ENCODE measurements around the gene ABTB2. TPM values are rescaled to one million over a fixed set of nuclear protein-coding genes. Genes with fewer than 3 reads are reported as not detected.
A peak's percentile ranks its signal among the peaks of the same experiment; 100 is the strongest.

ABTB2 gene
- total and polyA plus RNA-seq, 7 donors = 1.3 to 12.9 (median 2.5) TPM

- Histone ChIP-seq H3K4me3 (no peak overlapping the region), H3K4me1 (peaks cover 0 to 48% (median 34%) of the 10 kb centered on the region in 4 donors), H3K27ac (no peak overlapping the region), H3K27me3 (no peaks in the 10 kb centered on the region), H3K9me3 (no peaks in the 10 kb centered on the region), H3K36me3 (no peaks in the 10 kb centered on the region)
- no peak for DNase-seq
- 78 to 92% methylated on average over 4 of the region's 4 CpGs for WGBS, 2 donors
- intact Hi-C loops (cut with DNase I) = no loop called here
- no peak for TF ChIP-seq POLR2A (IDR thresholded peaks at IDR 0.05)
- TF ChIP-seq CTCF (IDR thresholded peaks at IDR 0.05) = no peak
- TF ChIP-seq POLR2AphosphoS5 (IDR thresholded peaks at IDR 0.05) = no peak
- TF ChIP-seq EP300 (IDR thresholded peaks at IDR 0.05) = no peak
Measured at GRCh38 chr11:34351687-34352469, 5.9 kb downstream of the ABTB2 start.

- no peak for DNase-seq
- intact Hi-C loops (cut with DNase I) = no loop called here
- no peak for TF ChIP-seq POLR2A (IDR thresholded peaks at IDR 0.05)
- TF ChIP-seq POLR2AphosphoS5 (IDR thresholded peaks at IDR 0.05) = peak in 1 of 4 donors; percentile 38
- no peak for TF ChIP-seq EP300 (IDR thresholded peaks at IDR 0.05)
- TF ChIP-seq CTCF (IDR thresholded peaks at IDR 0.05) = no peak
Measured at GRCh38 chr11:34351051-34351450, 6.8 kb downstream of the ABTB2 start.

GRCh38 chr11:34349882-34350281 is 7.9 kb downstream of the ABTB2 start:
- TF ChIP-seq POLR2AphosphoS5 (IDR thresholded peaks at IDR 0.05) (no peak), POLR2A (IDR thresholded peaks at IDR 0.05) (no peak), CTCF (IDR thresholded peaks at IDR 0.05) (no peak), EP300 (IDR thresholded peaks at IDR 0.05) (no peak)
- Histone ChIP-seq H3K4me1 (peaks cover 0 to 53% (median 41%) of the 10 kb centered on the region in 4 donors), H3K27ac (no peak overlapping the region), H3K4me3 (no peak overlapping the region), H3K36me3 (no peaks in the 10 kb centered on the region), H3K27me3 (no peaks in the 10 kb centered on the region), H3K9me3 (no peaks in the 10 kb centered on the region)
- intact Hi-C loops (cut with DNase I) = no loop called here
- DNase-seq = no peak
- 89 to 90% methylated on average over 6 of the region's 6 CpGs for whole genome bisulfite sequencing, 2 donors

More at GRCh38 chr11:34351051-34351450, 6.8 kb downstream of the ABTB2 start:
- Histone ChIP-seq H3K9me3 (no peaks in the 10 kb centered on the region), H3K27me3 (no peaks in the 10 kb centered on the region), H3K27ac (no peak overlapping the region), H3K4me3 (no peak overlapping the region), H3K36me3 (no peaks in the 10 kb centered on the region), H3K4me1 (peaks cover 0 to 48% (median 34%) of the 10 kb centered on the region in 4 donors)
- WGBS, 2 donors = 90 to 94% methylated on average over 3 of the region's 3 CpGs

DNA sequence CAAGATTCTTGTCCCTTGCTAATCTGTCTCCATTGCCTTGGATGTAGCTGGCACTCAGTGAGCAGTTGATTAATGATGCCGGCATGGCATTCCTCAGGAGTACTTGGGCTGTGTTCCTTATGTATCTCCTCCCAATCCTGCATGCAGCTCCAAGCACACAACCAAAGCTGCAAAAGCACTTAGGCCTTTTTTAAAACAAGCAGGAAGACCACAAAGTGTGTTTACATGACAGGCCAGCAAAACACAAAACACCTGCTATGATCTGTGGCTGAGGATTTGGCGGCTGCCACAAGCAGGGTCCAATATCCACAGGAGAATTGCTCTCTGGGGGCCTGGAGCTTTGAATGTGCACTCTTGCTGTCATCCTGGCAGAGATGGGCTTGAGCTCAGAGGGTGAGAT is 8.9 kb downstream of the ABTB2 start:
- no peaks in the 10 kb centered on the region for H3K9me3 ChIP-seq
- peaks cover 0 to 53% (median 41%) of the 10 kb centered on the region in 4 donors for H3K4me1 ChIP-seq
- H3K27ac ChIP-seq = no peak overlapping the region
- no peaks in the 10 kb centered on the region for H3K36me3 ChIP-seq
- no peak for DNase-seq
- intact Hi-C loops (cut with DNase I) = no loop called here
- 69 to 84% methylated on average over 2 of the region's 2 CpGs for WGBS, 2 donors
- TF ChIP-seq POLR2A (IDR thresholded peaks at IDR 0.05) (no peak), EP300 (IDR thresholded peaks at IDR 0.05) (no peak), POLR2AphosphoS5 (IDR thresholded peaks at IDR 0.05) (no peak), CTCF (IDR thresholded peaks at IDR 0.05) (no peak)
- no peak overlapping the region for H3K4me3 ChIP-seq
- no peaks in the 10 kb centered on the region for H3K27me3 ChIP-seq
